Forelimb muscle (tissue), 1 donor: ENCODE results near the gene TKFC. TPM values are rescaled to one million over a fixed set of nuclear protein-coding genes. Genes with fewer than 3 reads are reported as not detected.

ENCODE experiments used
- DNase-seq: peaks from one replicate; pipeline ENCODE4 v3.0.0-alpha.2; 2013; ENCODE audit warnings: low read depth
- polyA plus RNA-seq: library from polyadenylated mRNA; unstranded; fragments of 120-200 nt; gene quantifications from one replicate; pipeline ENCODE4 v1.2.1, GENCODE V29; 2013; ENCODE audit not compliant: insufficient read length

TKFC gene, protein sequence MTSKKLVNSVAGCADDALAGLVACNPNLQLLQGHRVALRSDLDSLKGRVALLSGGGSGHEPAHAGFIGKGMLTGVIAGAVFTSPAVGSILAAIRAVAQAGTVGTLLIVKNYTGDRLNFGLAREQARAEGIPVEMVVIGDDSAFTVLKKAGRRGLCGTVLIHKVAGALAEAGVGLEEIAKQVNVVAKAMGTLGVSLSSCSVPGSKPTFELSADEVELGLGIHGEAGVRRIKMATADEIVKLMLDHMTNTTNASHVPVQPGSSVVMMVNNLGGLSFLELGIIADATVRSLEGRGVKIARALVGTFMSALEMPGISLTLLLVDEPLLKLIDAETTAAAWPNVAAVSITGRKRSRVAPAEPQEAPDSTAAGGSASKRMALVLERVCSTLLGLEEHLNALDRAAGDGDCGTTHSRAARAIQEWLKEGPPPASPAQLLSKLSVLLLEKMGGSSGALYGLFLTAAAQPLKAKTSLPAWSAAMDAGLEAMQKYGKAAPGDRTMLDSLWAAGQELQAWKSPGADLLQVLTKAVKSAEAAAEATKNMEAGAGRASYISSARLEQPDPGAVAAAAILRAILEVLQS
- 18.5 TPM for polyA plus RNA-seq

DNA sequence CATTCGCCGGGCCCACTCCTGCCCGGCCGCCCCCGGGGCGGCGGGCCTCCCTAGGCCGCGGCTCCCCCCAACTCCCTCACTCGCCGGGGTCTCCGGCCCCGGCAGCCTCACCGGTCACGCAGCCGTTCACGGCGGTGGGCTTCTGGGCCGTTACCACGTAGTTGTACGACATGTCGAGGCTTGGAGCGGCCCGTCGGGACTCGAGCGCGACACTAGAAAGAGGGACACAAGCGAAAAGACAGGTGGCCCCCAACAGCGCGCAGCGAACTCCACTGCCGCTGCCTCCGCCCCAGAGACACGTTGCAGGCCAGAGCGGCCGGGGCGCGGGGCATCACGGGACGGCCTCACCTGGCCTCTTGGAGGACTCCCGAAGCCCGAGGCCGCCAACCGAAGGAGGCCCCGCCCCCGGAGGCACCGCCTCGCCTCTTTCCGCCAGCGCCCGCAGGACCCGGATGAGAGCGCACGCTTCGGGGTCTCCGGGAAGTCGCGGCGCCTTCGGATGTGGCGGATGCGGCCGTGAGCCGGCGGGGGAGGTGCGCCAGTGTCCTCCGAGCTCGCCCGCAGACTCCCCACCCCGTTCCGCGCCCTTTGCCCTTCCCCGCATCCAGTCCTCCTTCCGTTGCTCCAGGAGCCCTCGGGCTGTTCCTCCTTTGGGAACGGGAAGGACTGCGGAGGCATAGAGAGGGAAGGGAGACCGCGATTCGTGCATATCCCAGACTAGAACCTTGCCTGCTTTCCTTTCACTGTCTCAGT lies at the start of gene TKFC, which contains the start of gene DDB1:
TSS of gene TKFC (plus strand) at position 432 of the 753 bp plus-strand sequence. CDS start 1,501 bp downstream, outside the sequence.
TSS of gene DDB1 (minus strand) at position 309 of the 753 bp plus-strand sequence. CDS start at position 172, 137 bp downstream.
- DNase-seq: peak; percentile 67

DNA sequence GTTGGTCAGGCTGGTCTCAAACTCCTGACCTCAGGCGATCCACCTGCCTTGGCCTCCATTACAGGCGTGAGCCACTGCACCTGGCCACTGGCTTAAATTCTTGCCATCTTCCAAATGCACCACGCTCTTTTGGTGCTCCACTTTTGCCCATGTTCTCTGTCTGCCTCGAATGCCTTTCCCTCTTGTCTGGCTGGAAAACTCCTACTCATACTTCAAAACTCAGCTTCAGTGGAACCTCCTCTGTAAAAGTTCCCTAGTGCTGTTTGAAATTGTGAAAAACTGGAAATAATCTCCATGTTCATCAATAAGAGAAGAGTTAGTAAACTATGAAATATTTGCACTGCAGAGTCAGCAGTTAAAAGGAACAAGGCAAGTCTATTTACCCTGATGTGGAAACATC lies 49.4 kb upstream of the TKFC start:
- no peak for DNase-seq

DNA sequence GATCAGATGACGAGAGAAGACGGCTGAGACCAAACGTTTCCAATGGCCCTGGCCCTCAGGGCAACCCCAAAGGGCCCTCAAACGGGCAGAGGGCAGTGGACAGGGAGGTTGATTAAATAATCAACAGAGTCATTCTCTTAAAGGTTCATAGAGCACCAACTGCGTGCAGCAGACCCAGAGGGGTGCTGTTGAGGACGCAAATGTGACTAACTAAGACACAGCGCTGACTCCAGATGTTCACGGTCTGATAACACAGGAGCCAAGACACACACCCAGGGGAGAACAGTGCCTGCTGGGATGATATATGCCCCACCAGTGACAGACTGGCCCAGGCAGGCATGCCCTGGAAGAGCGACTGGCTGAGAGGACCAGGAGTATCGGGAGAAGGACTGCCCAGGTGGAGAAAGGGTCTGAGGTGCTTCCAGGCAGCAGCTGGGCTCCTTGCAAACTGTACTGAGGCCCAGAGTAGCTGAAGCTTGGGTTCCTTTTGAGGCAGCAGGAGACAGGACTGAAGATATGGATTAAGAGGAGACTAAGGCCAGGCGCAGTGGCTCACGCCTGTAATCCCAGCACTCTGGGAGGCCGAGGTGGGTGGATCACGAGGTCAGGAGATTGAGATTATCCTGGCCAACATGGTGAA lies 45.6 kb upstream of the TKFC start:
- DNase-seq: no peak

DNA sequence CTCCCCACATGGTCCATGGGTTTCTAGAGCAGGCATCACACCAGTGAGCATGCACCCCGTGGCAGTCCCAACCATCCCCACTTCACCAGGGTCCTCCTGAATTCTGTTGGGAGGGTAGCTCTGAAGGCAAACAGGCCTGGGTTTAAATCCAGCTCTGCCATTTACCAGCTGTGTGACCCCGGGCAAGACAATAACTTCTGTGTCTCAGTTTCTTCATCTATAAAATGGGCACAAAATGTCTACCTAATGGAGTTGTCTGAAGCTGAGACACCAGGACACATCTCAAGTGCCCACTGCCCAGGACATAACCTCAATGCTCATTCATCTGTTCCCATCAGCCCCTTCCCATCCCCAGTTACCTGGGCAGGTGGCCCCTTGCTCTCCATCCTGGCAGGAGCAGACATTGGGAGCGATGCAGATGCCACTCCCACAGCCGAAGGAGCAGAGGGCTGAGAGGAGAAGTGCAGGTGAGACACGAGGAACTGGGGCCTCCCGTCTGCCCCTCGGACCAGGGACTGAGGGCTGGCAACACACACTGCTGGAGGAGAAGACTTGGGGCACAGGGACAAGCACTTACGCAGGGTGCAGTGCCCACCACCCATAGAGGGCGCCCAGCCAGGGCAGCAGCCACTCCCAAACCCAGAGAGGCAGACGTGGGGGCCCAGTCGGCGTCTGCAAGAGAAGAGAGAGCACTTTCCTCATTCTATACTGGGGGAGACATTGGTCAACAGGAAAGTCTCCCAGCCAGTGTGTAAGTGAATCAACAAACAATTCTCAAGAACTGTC lies 41.9 kb upstream of the TKFC start:
- DNase-seq: no peak

DNA sequence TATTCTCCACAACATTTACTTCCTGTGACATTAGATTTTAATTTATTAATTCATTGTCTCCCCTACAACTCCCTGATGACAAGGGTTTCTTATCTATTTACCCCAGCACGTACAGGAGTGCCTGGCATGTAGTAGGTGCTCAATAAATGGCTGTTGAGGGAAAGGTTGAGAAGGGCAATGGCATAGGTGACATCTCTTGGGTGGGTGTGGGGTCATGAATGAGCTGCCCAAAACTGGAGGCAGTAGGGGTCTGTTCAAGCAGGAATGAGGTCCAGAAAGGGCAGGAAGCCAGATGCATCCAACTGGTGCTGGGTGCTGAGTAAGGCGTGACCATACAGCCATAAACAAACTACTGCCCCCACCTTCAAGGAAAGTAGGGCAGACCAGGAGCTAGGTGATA lies 40.7 kb upstream of the TKFC start:
- DNase-seq: no peak

DNA sequence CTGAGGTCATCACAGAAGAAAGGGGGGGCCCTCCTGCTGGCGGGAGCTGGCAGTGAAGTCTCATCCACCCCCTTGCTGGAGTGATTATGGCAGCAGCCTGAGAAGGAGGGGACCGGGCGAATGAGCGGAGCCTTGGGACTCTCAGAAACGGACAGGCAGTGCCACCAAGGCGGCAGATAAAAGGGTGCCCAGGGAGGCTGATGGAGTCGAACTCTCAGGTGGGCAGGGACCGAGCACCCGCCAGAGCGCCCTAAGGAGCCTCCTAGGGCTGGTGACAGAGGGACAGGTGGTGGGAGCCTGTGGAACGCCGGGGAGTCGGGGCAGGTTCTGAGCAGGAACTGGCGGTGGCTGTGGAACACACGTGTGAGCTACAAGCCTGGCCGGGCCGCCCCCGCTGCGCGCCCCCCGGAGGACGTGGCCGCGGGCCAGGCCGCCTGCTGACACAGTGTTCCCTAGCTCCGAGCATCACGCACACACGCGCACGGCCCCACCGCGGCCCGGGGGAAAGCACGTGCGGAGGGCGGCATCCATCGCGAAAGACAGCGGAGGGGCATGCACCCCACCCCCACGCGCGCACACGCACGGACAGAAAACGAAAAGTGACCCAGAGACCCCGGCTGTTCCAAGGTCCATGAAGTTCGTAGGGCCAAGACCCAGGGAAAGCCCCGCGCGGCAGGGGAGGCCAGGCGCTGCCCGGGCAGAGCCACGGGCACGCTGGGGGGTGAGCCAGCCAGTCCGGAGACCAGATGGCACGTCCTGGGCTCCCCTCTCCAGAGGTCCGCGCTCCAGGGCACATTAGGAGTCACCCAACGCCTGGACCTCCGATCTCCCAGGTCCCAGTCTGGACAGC lies 38.9 kb upstream of the TKFC start:
- no peak for DNase-seq

DNA sequence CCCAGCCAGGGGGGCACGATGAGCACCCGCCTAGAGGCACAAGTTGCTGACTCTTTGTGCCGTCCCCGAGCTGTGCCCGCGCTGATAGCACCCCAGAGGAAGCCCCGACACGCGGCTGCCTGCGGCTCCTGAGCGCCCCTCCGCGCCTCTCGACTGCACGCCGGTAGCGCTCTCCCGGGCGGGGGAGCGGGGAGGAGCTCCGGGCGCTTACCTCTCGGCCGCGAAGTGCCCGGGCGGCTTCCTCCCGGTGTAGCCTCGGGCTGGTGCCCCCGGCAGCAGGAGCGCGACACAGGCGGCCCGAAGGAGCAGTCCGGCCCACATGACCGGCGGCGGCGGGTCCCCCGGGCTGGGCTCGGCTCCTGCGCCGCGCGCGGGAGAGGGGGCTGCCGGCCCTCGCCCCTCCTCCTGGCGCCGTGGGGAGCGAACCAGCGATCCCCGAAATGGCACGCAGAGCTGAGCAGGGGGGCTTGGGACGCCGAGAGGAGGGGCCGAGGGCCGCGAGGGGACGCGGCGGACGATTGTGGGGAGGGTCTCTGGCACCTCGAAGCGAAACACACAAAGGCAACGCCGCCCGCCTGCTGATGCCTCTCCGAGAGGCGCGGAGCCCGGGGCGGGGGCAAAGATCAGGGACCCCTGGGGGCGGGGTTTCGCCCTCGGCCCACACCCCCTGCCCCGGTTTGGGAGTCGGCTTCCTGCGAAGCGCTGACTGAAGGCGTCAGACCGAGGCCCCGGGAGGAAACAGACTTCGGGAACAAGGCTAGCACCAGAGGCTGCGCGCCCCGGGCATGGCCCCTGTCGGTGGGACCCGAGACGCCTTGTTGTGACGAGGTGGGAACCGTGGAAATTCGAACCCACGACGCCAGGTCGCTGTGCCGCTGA lies 38.1 kb upstream of the TKFC start, which contains the start of gene VWCE:
TSS of gene VWCE (minus strand) at position 600 of the 879 bp plus-strand sequence. CDS start at position 321, 279 bp downstream.
- DNase-seq: no peak

DNA sequence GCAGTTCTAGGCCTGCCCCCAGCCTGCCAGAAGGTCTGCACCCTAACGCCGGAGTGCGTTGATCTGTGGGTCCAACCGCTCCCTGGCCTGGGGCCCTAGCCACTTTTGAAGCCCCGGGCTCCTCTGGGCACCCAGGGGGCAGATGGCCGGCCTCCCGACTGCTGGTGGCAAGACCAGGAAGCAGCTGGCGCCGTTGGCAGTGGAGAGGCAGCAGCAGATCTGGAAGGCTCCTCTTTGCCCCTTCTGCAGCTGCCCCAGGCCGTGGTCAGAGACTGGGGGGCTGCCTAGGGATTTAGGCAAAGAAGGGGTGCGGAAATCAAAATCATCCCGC lies 37.5 kb upstream of the TKFC start:
- no peak for DNase-seq

DNA sequence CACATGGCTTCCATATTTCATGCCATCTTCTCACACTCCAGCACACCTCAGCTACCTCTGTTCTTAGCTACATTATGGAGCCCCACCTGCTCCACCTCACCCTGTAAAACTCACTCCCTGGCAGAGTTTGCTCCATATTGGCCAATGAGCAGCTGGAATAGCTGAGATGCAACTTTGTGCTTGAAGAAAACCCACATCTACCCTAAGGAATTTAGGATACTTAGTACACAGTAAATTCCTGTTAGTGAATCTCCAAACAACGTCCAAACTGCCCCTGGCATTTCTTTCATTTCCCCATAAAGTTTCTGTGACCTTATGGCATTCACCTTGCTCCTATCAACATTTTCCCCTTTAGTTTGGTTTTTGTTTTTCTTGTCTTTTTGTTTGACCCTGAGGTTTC lies 35.7 kb upstream of the TKFC start:
- DNase-seq: no peak

DNA sequence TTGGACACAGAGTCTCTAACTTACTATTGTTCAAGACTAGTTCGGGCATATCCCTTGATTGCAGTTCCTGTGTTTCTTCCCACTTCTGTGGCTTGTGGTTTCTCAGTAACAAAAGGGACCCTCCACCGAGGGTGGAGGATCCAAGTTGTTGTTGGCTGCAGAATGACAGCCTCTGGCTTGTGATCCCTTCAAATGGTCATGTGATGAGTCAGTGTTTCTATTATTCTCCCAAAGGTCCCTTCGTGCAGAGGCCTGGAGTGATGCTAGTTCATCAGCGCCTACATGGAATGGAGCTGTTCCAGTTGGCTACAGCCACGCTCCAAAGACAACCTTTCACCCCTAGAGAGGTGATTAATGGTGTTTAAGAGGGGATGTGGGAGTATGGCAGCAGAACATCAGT lies 35.3 kb upstream of the TKFC start:
- peak; percentile 51 for DNase-seq

DNA sequence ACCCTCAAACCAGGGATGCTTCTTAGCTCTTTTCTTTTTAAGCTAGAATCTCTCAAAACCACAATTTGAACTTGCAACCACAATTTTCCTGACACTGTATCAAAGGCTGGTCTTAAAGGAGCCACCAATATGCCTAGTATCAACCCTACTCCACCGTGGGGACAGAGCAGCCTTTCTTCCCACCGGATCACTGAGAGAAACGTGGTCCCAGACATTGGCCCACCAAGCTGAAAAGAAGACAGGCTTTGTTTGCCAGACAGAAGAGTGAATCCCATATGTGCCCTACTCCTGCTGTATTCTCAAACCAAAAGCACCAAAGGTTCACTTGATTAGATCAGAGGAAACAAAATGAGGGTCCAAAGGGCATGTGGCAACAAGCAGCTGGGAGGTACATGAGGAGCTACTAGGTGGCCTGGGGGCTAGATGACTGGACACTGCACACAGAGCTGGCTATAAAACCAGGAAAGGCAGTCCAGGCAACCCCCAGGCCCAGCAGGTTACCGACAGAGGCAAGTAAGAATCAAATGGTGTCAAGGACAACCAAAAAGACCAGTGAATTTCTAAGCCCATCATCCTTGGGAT lies 34.3 kb upstream of the TKFC start:
- DNase-seq: no peak

DNA sequence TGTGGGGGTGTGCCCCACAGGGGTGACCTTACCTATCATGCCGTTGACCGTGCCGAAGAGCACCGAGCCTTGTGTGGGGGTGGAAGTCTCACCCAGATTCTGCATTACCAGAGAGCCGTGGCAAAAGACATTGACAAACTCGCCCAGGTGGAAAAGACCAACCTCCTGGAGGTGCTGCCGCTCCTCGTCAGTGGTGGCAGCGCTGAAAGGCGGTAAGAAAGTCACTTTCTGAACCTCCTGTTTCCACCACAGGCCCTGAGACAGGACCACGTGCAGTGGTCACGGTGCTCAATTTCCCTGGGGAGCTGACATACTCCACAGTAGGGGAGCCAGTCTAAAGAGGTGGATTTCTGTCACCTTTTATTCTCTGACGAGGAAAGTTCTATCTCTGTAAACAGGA lies 30.5 kb upstream of the TKFC start:
- no peak for DNase-seq

DNA sequence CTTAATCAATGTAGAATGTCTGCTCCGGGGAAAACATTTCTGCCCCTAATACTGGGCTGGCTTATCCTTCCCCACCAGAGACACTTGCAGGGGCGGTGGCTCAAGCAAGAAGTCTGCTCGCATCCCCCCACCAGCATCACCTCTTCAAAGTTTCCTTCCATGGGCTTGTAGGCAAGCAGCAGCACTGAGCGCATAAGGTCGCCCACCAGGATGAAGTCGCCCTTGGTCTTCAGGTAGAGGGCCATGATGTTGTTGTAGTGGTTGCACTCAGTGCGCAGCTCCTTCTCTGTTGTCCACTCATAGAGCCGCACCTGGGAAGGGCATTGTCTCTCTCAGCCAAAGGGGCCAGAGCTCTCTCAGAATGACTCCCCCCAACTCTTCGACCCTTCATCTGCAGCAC lies 29.3 kb upstream of the TKFC start:
- DNase-seq: no peak

DNA sequence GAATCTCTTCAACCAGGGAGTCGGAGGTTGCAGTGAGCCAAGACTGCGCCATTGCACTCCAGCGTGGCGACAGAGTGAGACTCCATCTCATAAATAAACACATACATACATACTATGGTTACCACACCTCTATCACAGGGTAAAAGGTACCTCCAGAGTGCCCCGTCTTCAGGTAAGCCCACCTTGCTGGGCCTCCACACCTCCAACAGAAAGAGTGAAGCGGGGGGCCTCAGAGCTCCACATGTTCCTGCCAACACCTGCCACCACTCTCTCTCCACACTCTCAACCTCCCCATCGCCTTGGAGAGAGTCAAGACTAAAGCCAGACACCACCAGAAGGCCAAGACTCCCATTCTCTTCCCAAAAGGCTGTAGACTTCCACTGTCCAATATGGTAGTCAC lies 27.6 kb upstream of the TKFC start:
- no peak for DNase-seq

DNA sequence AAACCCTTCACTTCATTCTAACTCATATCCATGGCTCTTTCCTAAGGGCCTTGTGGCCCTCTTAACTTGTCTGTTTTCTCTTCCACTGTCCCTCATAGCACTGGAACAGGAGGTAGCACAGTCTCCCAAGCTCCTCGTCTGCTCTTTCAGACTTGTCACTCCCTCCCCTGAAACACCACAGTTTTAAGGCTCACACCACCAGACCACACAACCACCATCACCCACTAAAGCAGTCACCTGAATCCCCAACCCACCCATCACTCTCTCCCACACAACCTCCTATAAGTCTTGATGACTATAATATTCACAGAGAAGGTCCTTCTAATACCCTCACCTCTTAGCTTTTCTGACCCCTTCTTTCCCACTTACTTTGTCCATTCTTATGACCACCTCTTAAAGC lies 26.8 kb upstream of the TKFC start:
- no peak for DNase-seq

DNA sequence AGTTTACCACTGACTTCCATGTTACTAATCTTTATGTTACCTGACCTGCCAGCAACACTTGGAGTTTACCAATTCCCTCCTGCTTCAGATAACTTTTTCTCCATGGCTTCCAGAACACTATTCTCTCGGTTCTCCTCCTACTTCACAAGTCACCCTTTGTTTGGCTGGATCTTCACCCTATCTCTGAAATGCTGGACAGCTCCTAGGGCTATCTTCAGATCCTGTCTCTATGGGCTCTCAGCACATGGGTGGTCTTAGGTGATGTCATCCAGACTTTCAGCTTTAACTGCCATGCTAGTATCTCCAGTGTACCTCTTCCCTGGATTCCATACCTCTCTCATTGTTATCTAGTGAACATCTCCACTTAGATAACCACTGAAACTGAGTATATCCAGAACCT lies 25.7 kb upstream of the TKFC start:
- DNase-seq: no peak

DNA sequence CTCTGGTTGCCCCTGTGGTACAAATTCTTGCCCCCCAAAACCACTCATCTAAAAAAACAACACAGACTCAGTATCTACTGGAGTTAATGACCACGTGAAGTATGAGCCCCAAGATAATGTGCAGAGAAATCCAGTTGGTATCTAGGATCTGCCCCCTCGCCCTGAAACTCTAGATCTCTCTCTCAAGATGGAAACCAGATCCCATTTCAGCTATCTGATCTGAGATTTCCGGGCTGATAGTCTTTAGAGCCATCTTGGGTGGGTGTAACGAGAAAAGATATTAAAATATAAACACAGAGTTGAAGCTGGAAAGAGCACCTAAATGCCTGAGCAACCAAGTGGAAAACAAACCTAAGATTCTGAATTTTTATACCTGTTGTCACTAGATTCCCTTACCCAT lies 23.9 kb upstream of the TKFC start:
- DNase-seq: no peak

DNA sequence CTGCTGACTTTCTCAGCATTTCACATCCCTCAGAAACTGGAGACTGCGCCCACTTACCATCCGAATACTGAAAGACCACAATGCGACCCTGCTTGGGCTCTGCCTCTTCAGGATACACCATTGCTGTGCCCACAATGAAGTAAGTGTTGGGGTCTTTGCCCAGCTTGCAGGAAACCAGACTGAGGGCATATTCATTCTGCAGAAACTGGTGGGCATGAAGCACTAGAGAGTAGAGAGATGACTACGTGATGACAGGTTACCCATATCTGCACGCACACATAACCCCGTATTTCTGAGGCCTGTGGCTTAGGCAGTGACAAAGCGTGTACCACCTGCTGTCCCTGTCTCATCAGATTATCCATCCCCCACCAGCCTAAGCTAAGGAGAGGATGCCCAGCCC lies 23.3 kb upstream of the TKFC start:
- DNase-seq: no peak

DNA sequence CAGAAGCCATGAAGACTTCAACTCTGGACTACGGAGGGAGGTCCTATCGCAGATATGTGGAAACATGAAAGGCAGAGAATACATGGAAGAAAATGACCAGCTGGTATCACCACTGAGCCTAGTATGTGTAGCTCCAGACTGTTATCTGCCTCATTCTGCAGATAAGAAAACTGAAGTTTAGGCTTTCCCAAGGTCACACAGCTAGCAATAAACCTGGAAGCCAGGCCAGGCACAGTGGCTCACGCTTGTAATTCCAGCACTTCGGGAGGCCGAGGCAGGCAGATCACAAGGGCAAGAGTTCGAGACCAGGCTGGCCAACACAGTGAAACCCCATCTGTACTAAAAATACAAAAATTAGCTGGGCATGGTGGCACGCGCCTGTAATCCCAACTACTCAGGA lies 22.3 kb upstream of the TKFC start:
- DNase-seq: no peak
